ENCODE measurements around the gene SS18.

SS18 gene

GRCh38 chr18:26089293-26090129 is 902 bp downstream of the SS18 start:
- Histone ChIP-seq H2AFZ (ENCODE audit: low read depth, low read length) (no peak overlapping the region), H3K4me1 (ENCODE audit: low read length) (peaks cover 31% of the 10 kb centered on the region), H3K4me2 (ENCODE audit: low read length) (peak overlapping the region; percentile 98), H3K27ac (ENCODE audit: low read length) (peak overlapping the region; percentile 90), H3K27me3 (ENCODE audit: low read depth, low read length) (no peaks in the 10 kb centered on the region), H3K9ac (ENCODE audit: low read length) (peak overlapping the region; percentile 97), H3K36me3 (replicated peaks; ENCODE audit: low read depth, low read length) (peaks cover 23% of the 10 kb centered on the region), H4K20me1 (ENCODE audit: insufficient read depth, low read length) (peaks cover 47% of the 10 kb centered on the region), H3K79me2 (ENCODE audit: low read length) (peaks cover 54% of the 10 kb centered on the region), H3K4me3 (ENCODE audit: low read length) (peak overlapping the region; percentile 97), H3K9me3 (ENCODE audit: insufficient read depth, low read length) (no peaks in the 10 kb centered on the region)
- TF ChIP-seq, protein P1, sequence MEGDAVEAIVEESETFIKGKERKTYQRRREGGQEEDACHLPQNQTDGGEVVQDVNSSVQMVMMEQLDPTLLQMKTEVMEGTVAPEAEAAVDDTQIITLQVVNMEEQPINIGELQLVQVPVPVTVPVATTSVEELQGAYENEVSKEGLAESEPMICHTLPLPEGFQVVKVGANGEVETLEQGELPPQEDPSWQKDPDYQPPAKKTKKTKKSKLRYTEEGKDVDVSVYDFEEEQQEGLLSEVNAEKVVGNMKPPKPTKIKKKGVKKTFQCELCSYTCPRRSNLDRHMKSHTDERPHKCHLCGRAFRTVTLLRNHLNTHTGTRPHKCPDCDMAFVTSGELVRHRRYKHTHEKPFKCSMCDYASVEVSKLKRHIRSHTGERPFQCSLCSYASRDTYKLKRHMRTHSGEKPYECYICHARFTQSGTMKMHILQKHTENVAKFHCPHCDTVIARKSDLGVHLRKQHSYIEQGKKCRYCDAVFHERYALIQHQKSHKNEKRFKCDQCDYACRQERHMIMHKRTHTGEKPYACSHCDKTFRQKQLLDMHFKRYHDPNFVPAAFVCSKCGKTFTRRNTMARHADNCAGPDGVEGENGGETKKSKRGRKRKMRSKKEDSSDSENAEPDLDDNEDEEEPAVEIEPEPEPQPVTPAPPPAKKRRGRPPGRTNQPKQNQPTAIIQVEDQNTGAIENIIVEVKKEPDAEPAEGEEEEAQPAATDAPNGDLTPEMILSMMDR (IDR thresholded peaks at IDR 0.05; ENCODE audit: low read depth, low read length) = no peak
- no peak for TF ChIP-seq EZH2phosphoT487 (IDR thresholded peaks at IDR 0.05; ENCODE audit: low read depth)

DNA sequence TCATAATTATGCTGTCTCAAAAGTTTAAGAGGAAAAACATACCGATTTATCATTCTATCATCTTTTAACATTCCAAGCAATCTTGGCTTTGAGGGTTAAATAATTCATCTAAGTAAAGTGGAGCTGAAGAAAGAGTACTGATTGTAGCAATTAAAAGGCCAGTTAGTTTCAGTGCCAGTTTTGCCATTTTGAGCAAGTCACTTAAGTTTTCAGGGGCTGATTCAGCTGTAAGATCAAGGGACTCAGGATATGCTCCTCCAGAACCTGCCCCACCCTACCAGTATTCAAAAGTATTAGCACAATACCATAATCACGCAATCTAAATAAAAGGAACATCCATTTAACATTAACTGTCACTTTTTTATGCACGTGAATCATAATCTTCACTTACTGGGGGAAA is 1.9 kb downstream of the SS18 start:
- H3K9me3 ChIP-seq (ENCODE audit: insufficient read depth, low read length) = no peaks in the 10 kb centered on the region
- H3K9ac ChIP-seq (ENCODE audit: low read length) = 0 out of 2 replicates have a peak overlapping the region, but pooled peaks have one; percentile 2
- peak overlapping the region; percentile 97 for H3K4me3 ChIP-seq (ENCODE audit: low read length)
- peaks cover 61% of the 10 kb centered on the region for H3K79me2 ChIP-seq (ENCODE audit: low read length)
- no peak overlapping the region for H2AFZ ChIP-seq (ENCODE audit: low read depth, low read length)
- H3K4me2 ChIP-seq (ENCODE audit: low read length) = peak overlapping the region; percentile 98
- H3K27me3 ChIP-seq (ENCODE audit: low read depth, low read length) = no peaks in the 10 kb centered on the region
- H3K4me1 ChIP-seq (ENCODE audit: low read length) = peaks cover 31% of the 10 kb centered on the region
- H4K20me1 ChIP-seq (ENCODE audit: insufficient read depth, low read length) = peaks cover 47% of the 10 kb centered on the region
- H3K36me3 ChIP-seq (replicated peaks; ENCODE audit: low read depth, low read length) = peaks cover 31% of the 10 kb centered on the region
- TF ChIP-seq EZH2phosphoT487 (IDR thresholded peaks at IDR 0.05; ENCODE audit: low read depth) = no peak
- no peak overlapping the region for H3K27ac ChIP-seq (ENCODE audit: low read length)

DNA sequence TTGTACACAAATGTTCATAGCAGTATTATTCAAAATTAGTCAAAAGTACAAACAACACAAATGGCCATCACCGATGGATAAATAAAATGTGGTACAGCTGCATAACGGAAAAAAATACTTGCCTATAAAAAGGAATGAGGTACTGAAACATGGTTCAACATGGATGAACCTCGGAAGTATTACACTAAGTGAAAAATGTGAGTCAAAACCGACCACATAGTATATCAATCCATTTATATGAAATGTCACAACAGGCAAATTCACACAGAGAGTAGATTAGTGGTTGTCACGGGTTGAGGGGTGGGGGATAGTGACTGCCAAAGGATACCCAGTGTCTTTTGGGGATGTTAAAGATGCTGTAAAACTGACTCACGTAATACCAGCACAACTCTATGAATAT is 3.5 kb downstream of the SS18 start:
- peaks cover 71% of the 10 kb centered on the region for H3K79me2 ChIP-seq (ENCODE audit: low read length)
- H3K9me3 ChIP-seq (ENCODE audit: insufficient read depth, low read length) = no peaks in the 10 kb centered on the region
- no peak overlapping the region for H2AFZ ChIP-seq (ENCODE audit: low read depth, low read length)

DNA sequence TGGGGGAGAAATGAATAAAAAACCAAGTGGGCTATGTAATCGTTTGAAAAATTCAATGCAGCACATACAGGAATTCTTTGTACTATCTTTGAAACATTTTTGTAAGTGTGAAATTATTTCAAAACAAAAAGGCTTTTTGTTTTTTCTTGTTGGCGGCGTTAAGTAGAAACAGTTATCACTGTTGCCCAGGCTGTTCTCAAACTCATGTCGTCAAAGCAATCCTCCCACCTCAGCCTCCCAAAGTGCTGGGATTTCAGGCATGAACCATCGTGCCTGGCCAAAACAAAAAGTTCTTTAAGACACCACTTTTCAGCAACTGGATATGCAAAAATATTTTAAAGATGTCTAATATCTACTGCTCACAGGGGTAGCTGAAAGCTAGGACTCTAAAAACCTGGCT is 5.4 kb downstream of the SS18 start:
- H3K36me3 ChIP-seq (replicated peaks; ENCODE audit: low read depth, low read length) = peaks cover 58% of the 10 kb centered on the region
- TF ChIP-seq, protein P1 (IDR thresholded peaks at IDR 0.05; ENCODE audit: low read depth, low read length) = no peak
- TF ChIP-seq EZH2phosphoT487 (IDR thresholded peaks at IDR 0.05; ENCODE audit: low read depth) = no peak
- H3K4me1 ChIP-seq (ENCODE audit: low read length) = peaks cover 28% of the 10 kb centered on the region

More for the DNA sequence above, 3.5 kb downstream of the SS18 start:
- Histone ChIP-seq H3K4me2 (ENCODE audit: low read length) (peak overlapping the region; percentile 58), H3K4me1 (ENCODE audit: low read length) (peaks cover 31% of the 10 kb centered on the region), H3K4me3 (ENCODE audit: low read length) (peak overlapping the region; percentile 30), H3K27me3 (ENCODE audit: low read depth, low read length) (no peaks in the 10 kb centered on the region), H3K27ac (ENCODE audit: low read length) (no peak overlapping the region), H3K36me3 (replicated peaks; ENCODE audit: low read depth, low read length) (peaks cover 47% of the 10 kb centered on the region), H4K20me1 (ENCODE audit: insufficient read depth, low read length) (peaks cover 47% of the 10 kb centered on the region), H3K9ac (ENCODE audit: low read length) (no peak overlapping the region)
- TF ChIP-seq, protein P1 (IDR thresholded peaks at IDR 0.05; ENCODE audit: low read depth, low read length) = no peak
- no peak for TF ChIP-seq EZH2phosphoT487 (IDR thresholded peaks at IDR 0.05; ENCODE audit: low read depth)

More for the DNA sequence above, 5.4 kb downstream of the SS18 start:
- no peaks in the 10 kb centered on the region for H3K27me3 ChIP-seq (ENCODE audit: low read depth, low read length)
- H4K20me1 ChIP-seq (ENCODE audit: insufficient read depth, low read length) = peaks cover 47% of the 10 kb centered on the region
- H3K79me2 ChIP-seq (ENCODE audit: low read length) = peaks cover 79% of the 10 kb centered on the region
- no peak overlapping the region for H3K9ac ChIP-seq (ENCODE audit: low read length)
- H2AFZ ChIP-seq (ENCODE audit: low read depth, low read length) = no peak overlapping the region
- no peak overlapping the region for H3K4me2 ChIP-seq (ENCODE audit: low read length)
- no peak overlapping the region for H3K27ac ChIP-seq (ENCODE audit: low read length)
- H3K9me3 ChIP-seq (ENCODE audit: insufficient read depth, low read length) = no peaks in the 10 kb centered on the region
- H3K4me3 ChIP-seq (ENCODE audit: low read length) = no peak overlapping the region

All from OCI-LY3 (cell line).